Spleen (tissue), 13 donors: ENCODE data around the gene XPOT. TPM values are rescaled to one million over a fixed set of nuclear protein-coding genes. Genes with fewer than 3 reads are reported as not detected.
A peak's percentile ranks its signal among the peaks of the same experiment; 100 is the strongest.
"Not testable (repeated sequence)": the region's sequence is repeated elsewhere in the genome, so short reads cannot be mapped to it uniquely, and the experiment has no call there.

Experiments
- DNase-seq: peaks from one replicate; pipeline ENCODE4 v3.0.0-alpha.2; 2020
- H3K27ac ChIP-seq, 8 donors: fragments of 200-600 bp; sonication (generic) in 7 of 8; 1 replicate in 4 of 8; 2 replicates in 4 of 8; pipeline versions ENCODE4 v1.5.0 to v1.8.0; 2016 to 2021; ENCODE audit warnings: inconsistent platforms in 4 of 8, mild to moderate bottlenecking in 4 of 8, moderate library complexity in 1 of 8
- H3K27me3 ChIP-seq, 7 donors: fragments of 200-600 bp; sonication (generic) in 6 of 7; replicated peaks in 1 of 7; 1 replicate in 4 of 7; 2 replicates in 3 of 7; pipeline versions ENCODE4 v1.5.0 to v1.8.0; 2016 to 2021; ENCODE audit warnings: inconsistent platforms in 3 of 7, mild to moderate bottlenecking in 1 of 7
- H3K36me3 ChIP-seq, 6 donors: fragments of 200-600 bp; sonication (generic) in 5 of 6; 1 replicate in 4 of 6; 2 replicates in 2 of 6; pipeline versions ENCODE4 v1.5.0 to v1.8.0; 2016 to 2021; ENCODE audit warnings: inconsistent platforms in 2 of 6
- H3K4me1 ChIP-seq, 6 donors: fragments of 200-600 bp; sonication (generic) in 5 of 6; 1 replicate in 3 of 6; 2 replicates in 3 of 6; pipeline versions ENCODE4 v1.5.0 to v1.8.0; 2016 to 2021; ENCODE audit warnings: inconsistent platforms in 3 of 6
- H3K4me3 ChIP-seq, 8 donors: fragments of 200-600 bp; sonication (generic) in 7 of 8; 1 replicate in 4 of 8; 2 replicates in 4 of 8; pipeline versions ENCODE4 v1.5.0 to v1.8.0; 2016 to 2021; ENCODE audit warnings: inconsistent platforms in 4 of 8, mild to moderate bottlenecking in 4 of 8, moderate library complexity in 2 of 8
- H3K9me3 ChIP-seq, 8 donors: fragments of 200-600 bp; sonication (generic) in 7 of 8; 1 replicate in 4 of 8; 2 replicates in 4 of 8; pipeline versions ENCODE4 v1.5.0 to v1.8.0; 2016 to 2021; ENCODE audit warnings: inconsistent platforms in 4 of 8
- CTCF ChIP-seq, 11 experiments: fragments of 200-600 bp in 7 of 11; fragments of 450-650 bp in 4 of 11; sonication (generic) in 4 of 11; IDR thresholded peaks in 8 of 11; conservative IDR thresholded peaks in 3 of 11; 1 replicate in 7 of 11; 2 replicates in 4 of 11; pipeline versions ENCODE4 v1.4.0 to v1.8.0; 2016 to 2021; ENCODE audit warnings: antibody characterized with exemption in 11 of 11, inconsistent platforms in 4 of 11, mild to moderate bottlenecking in 1 of 11
- POLR2A ChIP-seq, 3 donors: fragments of 450-650 bp; IDR thresholded peaks; one replicate each; pipeline ENCODE4 v1.5.1; 2017; ENCODE audit warnings: antibody characterized with exemption in 3 of 3, mild to moderate bottlenecking in 1 of 3
- POLR2AphosphoS5 ChIP-seq, 3 donors: sonication (generic); formaldehyde crosslinking; IDR thresholded peaks; one replicate each; pipeline ENCODE4 v1.5.1; 2017; ENCODE audit warnings: antibody characterized with exemption in 3 of 3
- WGBS, 5 donors: extraction: QIAGEN DNeasy Blood & Tissue Kit in 3 of 5; methylation state at CpG; one replicate each; pipeline versions ENCODE4 v1.1.5 to v1.1.7; 2013 to 2018; 5-methylcytosine and 5-hydroxymethylcytosine counted together
- intact Hi-C: fragments of 100-400 bp; cut with DNase I; formaldehyde crosslinking; loops from one replicate; pipeline ENCODE4 v1.15.0; 2023; ENCODE audit warnings: low total_unique reads
- long read RNA-seq, 2 donors: transcript quantifications; one replicate each; lab custom pipeline, GENCODE V29; 2026
- polyA plus RNA-seq, 3 donors: library from polyadenylated mRNA; stranded (reverse); fragments of 200-250 nt; gene quantifications; one replicate each; pipeline ENCODE4 v1.2.1, GENCODE V29; 2013
- total RNA-seq, 7 donors: library from RNA; depleted of rRNA in 3 of 7; stranded (reverse); fragments of >200 nt in 3 of 7; fragmentation: NEBNext Ultra II Directional in 4 of 7; extraction: Animal tissue kit (Norgen Biotek cat#: 25700) in 4 of 7; gene quantifications; one replicate each; pipeline versions ENCODE4 v1.1.0 to v1.2.1, GENCODE V29; 2016 to 2021
- donor health status: healthy with polysubstance abuse.
- donor health status: DM: no; HTN: no; CAD: no; lungs with moderate emphysema.
- donor health status: DM: no; HTN: no; CAD: no.
- donor health status: Bipolar disorder and iron deficiency.
- donor health status: healthy.
- donor health status: DM: no; HTN: no; CAD: no.
- donor health status: DM: yes; HTN: yes; CAD: no.

XPOT gene
- total RNA-seq = 10 to 100 TPM; 32.0 to 50.3 (median 46.7) TPM
- 10 to 100 TPM; 11.1 to 16.0 (median 12.2) TPM for polyA plus RNA-seq
- long read RNA-seq, donor 1, full-length matches to known transcripts = 2 of 10 reads
- long read RNA-seq, donor 1, partial matches to known transcripts = 8 of 10 reads
- long read RNA-seq, donor 1, other reads (novel, unspliced or antisense) = 0 of 10 reads
- long read RNA-seq, donor 2, full-length matches to known transcripts = 1 of 7 reads
- long read RNA-seq, donor 2, partial matches to known transcripts = 6 of 7 reads
- long read RNA-seq, donor 2, other reads (novel, unspliced or antisense) = 0 of 7 reads

DNA sequence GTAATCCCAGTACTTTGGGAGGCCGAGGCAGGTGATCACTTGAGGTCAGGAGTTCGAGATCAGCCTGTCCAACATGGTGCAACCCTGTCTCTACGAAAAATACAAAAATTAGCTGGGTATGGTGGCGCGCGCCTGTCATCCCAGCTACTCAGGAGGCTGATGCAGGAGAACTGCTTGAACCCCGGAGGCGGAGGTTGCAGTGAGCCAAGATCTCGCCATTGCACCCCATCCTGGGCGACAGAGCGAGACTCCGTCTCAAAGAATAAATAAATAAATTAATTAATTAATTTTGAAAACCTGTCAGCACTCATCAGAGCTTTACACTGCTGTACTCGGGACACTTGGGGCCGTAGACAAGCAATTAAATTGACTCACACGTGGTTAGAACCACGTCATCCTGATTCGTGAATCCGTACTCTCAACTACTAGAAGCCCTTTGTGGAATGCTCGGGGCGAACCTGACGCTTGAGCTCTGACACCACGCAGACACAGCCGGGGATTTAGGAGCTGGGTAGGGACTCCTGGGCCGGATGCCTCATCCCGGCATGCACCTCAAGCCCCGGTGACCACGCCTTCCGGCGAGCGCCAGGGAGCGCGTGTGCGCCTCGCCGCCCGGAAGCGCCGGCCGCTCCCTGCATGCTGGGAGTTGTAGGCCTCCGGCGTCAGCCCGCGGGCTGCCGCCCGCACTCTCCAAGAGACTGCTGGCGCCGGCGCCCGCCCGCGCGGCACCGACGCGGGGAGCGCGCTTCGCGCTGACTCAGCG, at the start of gene XPOT:
TSS of gene XPOT (plus strand) at position 686 of the 763 bp plus-strand sequence. CDS start 5,644 bp downstream, outside the sequence.
- Histone ChIP-seq H3K4me3 (peak within 1 kb of the TSS; percentile 73 to 97 (median 92)), H3K27me3 (no peaks in the 10 kb centered on the region), H3K9me3 (no peaks in the 10 kb centered on the region), H3K4me1 (peaks cover 6 to 37% (median 18%) of the 10 kb centered on the region in 6 donors), H3K27ac (peak within 1 kb of the TSS; percentile 92 to 98 (median 97)), H3K36me3 (no peaks in the 10 kb centered on the region)
- peak; percentile 99 for DNase-seq
- intact Hi-C loops = loop anchor here (10.0 kb wide), 1 partner anchor 51 kb away; the partner anchor contains the start of gene TBK1
- TF ChIP-seq CTCF (IDR thresholded peaks at IDR 0.05 in 8 of 11, conservative IDR thresholded peaks at IDR 0.05 in 3 of 11) (peak in 2 of 11 experiments; percentile 14), POLR2A (IDR thresholded peaks at IDR 0.05) (peak in 2 of 3 donors; percentile 25 to 36), POLR2AphosphoS5 (IDR thresholded peaks at IDR 0.05) (peak; percentile 88 to 93 (median 89))
- 12 to 33% (median 15%) methylated on average over 22 to 60 of the region's 60 CpGs for WGBS, 5 donors

DNA sequence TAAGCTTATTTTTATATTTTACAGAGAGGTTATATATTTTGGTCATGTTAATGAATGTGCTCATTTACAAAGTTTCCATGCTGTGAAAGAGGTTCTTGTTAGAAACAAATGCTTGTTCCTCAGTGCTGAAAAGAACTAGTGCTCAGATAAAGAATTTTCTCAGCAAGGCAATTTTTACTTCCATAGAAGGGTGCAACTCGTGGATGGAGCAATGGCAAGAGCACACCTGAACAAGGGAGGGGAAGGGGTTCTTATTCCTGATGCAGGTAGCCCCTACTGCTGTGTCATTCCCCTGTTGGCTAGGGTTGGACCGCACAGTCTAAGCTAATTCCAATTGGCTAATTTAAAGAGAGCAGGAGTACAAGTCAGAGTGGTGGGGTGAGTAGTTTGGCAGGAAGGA, 48.0 kb upstream of the XPOT start:
- H3K4me1 ChIP-seq, H3K27ac ChIP-seq, H3K4me3 ChIP-seq, H3K36me3 ChIP-seq, DNase-seq, intact Hi-C loops, H3K27me3 ChIP-seq: not testable (repeated sequence)
- peaks cover 0 to 27% (median 18%) of the 10 kb centered on the region in 8 donors for H3K9me3 ChIP-seq
- 75 to 90% (median 85%) methylated on average over 2 of the region's 2 CpGs for WGBS, 5 donors

DNA sequence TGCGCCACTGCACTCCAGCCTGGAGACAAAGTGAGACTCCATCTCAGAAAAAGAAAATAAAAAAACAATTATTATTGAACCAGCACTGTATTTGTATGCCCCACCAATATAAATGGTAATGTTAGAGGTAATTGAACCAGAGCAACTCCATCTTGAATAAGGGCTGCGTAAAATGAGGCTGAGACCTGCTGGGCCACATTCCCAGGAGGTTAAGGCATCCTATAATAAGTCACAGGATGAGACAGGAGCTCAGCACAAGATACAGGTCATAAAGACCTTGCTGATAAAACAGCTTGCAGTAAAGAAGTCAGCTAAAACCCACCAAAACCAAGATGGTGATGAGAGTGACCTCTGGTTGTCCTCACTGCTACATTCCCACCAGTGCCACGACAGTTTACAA, 43.0 kb upstream of the XPOT start:
- not testable (repeated sequence) for H3K4me3 ChIP-seq

GRCh38 chr12:64362721-64363305, 41.4 kb upstream of the XPOT start:
- 85 to 94% (median 92%) methylated on average over 4 of the region's 4 CpGs for WGBS, 5 donors
- H3K4me1 ChIP-seq = no peaks in the 10 kb centered on the region
- no peak overlapping the region for H3K4me3 ChIP-seq
- H3K9me3 ChIP-seq = no peaks in the 10 kb centered on the region
- TF ChIP-seq POLR2A (IDR thresholded peaks at IDR 0.05) (no peak), CTCF (IDR thresholded peaks at IDR 0.05 in 8 of 11, conservative IDR thresholded peaks at IDR 0.05 in 3 of 11) (no peak), POLR2AphosphoS5 (IDR thresholded peaks at IDR 0.05) (no peak)
- H3K36me3 ChIP-seq = no peaks in the 10 kb centered on the region
- no peak for DNase-seq
- no peaks in the 10 kb centered on the region for H3K27me3 ChIP-seq
- no peak overlapping the region for H3K27ac ChIP-seq
- intact Hi-C loops = no loop called here

More for the DNA sequence above, 43.0 kb upstream of the XPOT start:
- H3K27me3 ChIP-seq, DNase-seq, H3K4me1 ChIP-seq, intact Hi-C loops, H3K27ac ChIP-seq, H3K36me3 ChIP-seq: not testable (repeated sequence)
- H3K9me3 ChIP-seq = peaks cover 0 to 12% (median 6%) of the 10 kb centered on the region in 8 donors
- WGBS, 5 donors = 88 to 95% (median 89%) methylated on average over 3 of the region's 3 CpGs

DNA sequence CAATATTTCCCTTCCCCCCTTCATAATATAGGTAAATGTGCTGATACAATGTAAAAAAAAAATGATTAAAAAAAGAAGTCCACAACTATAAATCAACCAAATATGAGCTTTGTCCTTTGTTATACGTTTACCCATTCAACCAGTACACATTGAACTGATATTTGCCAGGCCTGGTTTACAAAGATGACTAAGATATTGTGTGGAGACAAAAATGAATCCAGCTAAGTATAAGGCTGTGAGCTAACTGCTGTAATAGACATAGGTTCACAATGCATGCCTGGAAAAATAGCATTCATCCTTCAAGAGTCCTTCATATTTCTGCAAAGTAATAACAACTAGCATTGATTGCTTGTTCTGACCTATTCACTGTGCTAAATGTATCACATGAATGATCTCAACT, 20.5 kb upstream of the XPOT start:
- Histone ChIP-seq H3K4me3 (no peak overlapping the region), H3K36me3 (no peaks in the 10 kb centered on the region), H3K27me3 (no peaks in the 10 kb centered on the region), H3K27ac (no peak overlapping the region), H3K4me1 (no peaks in the 10 kb centered on the region), H3K9me3 (peaks cover 0 to 24% (median 13%) of the 10 kb centered on the region in 8 donors)
- intact Hi-C loops = no loop called here
- no peak for TF ChIP-seq CTCF (IDR thresholded peaks at IDR 0.05 in 8 of 11, conservative IDR thresholded peaks at IDR 0.05 in 3 of 11)
- no peak for TF ChIP-seq POLR2AphosphoS5 (IDR thresholded peaks at IDR 0.05)
- no peak for TF ChIP-seq POLR2A (IDR thresholded peaks at IDR 0.05)
- WGBS, 5 donors = 80 to 91% (median 83%) methylated on average over 1 of the region's 1 CpG
- no peak for DNase-seq
